B cell (primary cell): ENCODE data around the gene FAM76A.

Experiments used
- EZH2 ChIP-seq: IDR thresholded peaks from 2 replicates; pipeline ENCODE4 v1.6.1; 2012; ENCODE audit warnings: borderline replicate concordance, low read depth, mild to moderate bottlenecking, moderate library complexity, low read length; ENCODE audit not compliant: insufficient read depth, poor library complexity, severe bottlenecking
- TF ChIP-seq, protein P1 (sequence below): fragments of 200-600 bp; IDR thresholded peaks from one replicate; pipeline ENCODE4 v1.8.0; 2022; ENCODE audit warnings: antibody characterized with exemption, mild to moderate bottlenecking

DNA sequence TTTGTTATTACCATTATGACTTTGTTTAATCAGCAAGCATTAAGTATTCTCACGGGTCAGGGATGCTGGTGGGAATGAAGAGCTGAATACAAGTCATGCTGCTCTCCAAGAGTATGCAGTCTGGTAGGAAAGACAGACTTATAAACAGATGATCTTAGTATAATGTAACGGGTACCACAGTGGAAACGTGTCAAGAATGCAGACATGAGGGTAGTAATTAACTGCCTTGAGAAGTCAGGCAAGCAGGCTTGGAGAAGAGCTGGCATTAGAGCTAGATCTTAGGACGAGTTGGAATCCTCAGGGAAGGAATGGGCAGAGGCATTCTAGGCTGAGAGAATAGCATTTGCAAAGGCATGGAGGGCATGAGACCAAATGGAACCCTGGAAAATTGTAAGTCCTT is 19.7 kb downstream of the FAM76A start:
- TF ChIP-seq, protein P1, sequence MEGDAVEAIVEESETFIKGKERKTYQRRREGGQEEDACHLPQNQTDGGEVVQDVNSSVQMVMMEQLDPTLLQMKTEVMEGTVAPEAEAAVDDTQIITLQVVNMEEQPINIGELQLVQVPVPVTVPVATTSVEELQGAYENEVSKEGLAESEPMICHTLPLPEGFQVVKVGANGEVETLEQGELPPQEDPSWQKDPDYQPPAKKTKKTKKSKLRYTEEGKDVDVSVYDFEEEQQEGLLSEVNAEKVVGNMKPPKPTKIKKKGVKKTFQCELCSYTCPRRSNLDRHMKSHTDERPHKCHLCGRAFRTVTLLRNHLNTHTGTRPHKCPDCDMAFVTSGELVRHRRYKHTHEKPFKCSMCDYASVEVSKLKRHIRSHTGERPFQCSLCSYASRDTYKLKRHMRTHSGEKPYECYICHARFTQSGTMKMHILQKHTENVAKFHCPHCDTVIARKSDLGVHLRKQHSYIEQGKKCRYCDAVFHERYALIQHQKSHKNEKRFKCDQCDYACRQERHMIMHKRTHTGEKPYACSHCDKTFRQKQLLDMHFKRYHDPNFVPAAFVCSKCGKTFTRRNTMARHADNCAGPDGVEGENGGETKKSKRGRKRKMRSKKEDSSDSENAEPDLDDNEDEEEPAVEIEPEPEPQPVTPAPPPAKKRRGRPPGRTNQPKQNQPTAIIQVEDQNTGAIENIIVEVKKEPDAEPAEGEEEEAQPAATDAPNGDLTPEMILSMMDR = no peak
- TF ChIP-seq EZH2 = no peak
